NB4 (cell line): ENCODE results near the gene ACACA.

ENCODE experiments used
- CTCF ChIP-seq: IDR thresholded peaks from one replicate; pipeline ENCODE4 v1.5.1; 2012; ENCODE audit warnings: low read depth, low read length
- MAX ChIP-seq: IDR thresholded peaks from 2 replicates; pipeline ENCODE4 v1.6.1; 2011; ENCODE audit warnings: low read depth, low read length
- POLR2A ChIP-seq: IDR thresholded peaks from 2 replicates; pipeline ENCODE4 v1.6.1; 2011; ENCODE audit warnings: mild to moderate bottlenecking; ENCODE audit not compliant: insufficient read length; ENCODE audit errors: extremely low read depth

GRCh38 chr17:37039269-37039668 lies 367.4 kb downstream of the ACACA start:
- TF ChIP-seq CTCF (no peak), POLR2A (no peak), MAX (no peak)
